Testis (tissue), 2 donors: Measurements from ENCODE around the gene CEP72.

Experiments used
- CTCF ChIP-seq, 3 experiments: fragments of 450-650 bp in 2 of 3; fragments of 200-600 bp in 1 of 3; sonication (generic) in 1 of 3; IDR thresholded peaks; one replicate each; pipeline ENCODE4 v1.5.1; 2016 to 2019; ENCODE audit warnings: antibody characterized with exemption in 3 of 3, mild to moderate bottlenecking in 2 of 3, moderate library complexity in 1 of 3
- POLR2A ChIP-seq: fragments of 450-650 bp; IDR thresholded peaks from one replicate; pipeline ENCODE4 v1.6.1; 2017; ENCODE audit warnings: antibody characterized with exemption, mild to moderate bottlenecking, moderate library complexity

DNA sequence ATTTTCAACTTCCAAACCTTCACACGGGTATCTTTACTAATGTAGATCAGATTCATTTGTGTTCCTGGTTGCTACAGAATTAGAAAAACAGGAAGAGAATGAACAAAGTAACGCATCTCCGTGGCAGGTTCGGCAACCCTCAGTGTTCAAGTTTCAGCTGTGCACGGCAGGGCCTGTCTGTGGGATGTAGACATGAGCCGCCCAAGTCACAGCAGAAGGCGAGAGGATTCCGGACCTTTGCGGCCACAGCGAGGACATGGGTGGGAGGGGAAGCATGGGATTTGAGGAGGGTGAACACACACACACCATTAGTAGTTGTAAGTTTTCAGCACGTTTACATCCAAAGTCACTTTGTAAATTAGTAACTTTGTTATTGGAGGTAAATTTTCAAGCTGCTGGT, 31.7 kb upstream of the CEP72 start:
- TF ChIP-seq CTCF (IDR thresholded peaks at IDR 0.05) (no peak), POLR2A (no peak)
